ENCODE results near the gene DMBX1. TPM values are rescaled to one million over a fixed set of nuclear protein-coding genes. Genes with fewer than 3 reads are reported as not detected.

DMBX1 gene
- total RNA-seq, 2 experiments from 2014 or later: not detected

DNA sequence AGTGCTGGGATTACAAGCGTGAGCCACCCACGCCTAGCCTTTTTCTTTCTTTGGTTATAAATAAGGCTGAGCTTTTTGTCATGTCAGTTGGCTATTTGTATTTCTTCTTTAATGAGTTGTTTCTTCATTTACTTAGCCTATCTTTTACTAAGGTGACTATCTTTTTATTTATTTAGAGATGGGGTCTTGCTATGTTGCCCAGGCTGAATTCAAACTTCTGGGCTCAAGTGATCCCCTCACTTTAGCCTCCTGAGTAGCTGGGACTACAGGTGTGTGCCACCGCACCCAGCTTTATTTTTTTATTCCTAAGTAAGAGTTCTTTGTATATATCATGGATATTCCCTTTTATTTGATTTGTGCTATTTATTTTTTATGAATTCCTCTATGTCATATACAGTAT, 11.9 kb downstream of the DMBX1 start:
- H3K4me2 ChIP-seq (ENCODE audit: low read length): no peak overlapping the region
- intact Hi-C loops (cut with micrococcal nuclease; ENCODE audit: unreplicated experiment): no loop called here
- no peaks in the 10 kb centered on the region for H3K4me1 ChIP-seq (ENCODE audit: insufficient read depth, low read length, poor library complexity, severe bottlenecking)
- no peak overlapping the region for H2AFZ ChIP-seq (ENCODE audit: low read length)
- no peak overlapping the region for H3K27ac ChIP-seq (ENCODE audit: low read depth, low read length, poor library complexity, severe bottlenecking)
- ChIA-PET POLR2A (interaction anchor here (0.6 to 0.8 kb wide), 3 partner anchors 20 to 83 kb away, joined by 3 read pairs; no protein-coding TSS in a partner anchor), CTCF (ENCODE audit: unreplicated experiment) (no interaction called here)
- H3K9me2 ChIP-seq (ENCODE audit: insufficient read depth, low read length): no peaks in the 10 kb centered on the region
- TF ChIP-seq EZH2phosphoT487 (IDR thresholded peaks at IDR 0.05; ENCODE audit: borderline replicate concordance, low read depth, low read length): no peak
- no peaks in the 10 kb centered on the region for H3K36me3 ChIP-seq (ENCODE audit: insufficient read depth, low read length)
- no peaks in the 10 kb centered on the region for H4K20me1 ChIP-seq (ENCODE audit: insufficient read depth, low read length)
- no TSS peak for BruUV-seq (replicated peaks)
- H3K79me2 ChIP-seq (ENCODE audit: insufficient read depth, low read depth, low read length): no peaks in the 10 kb centered on the region
- H3K9me3 ChIP-seq (ENCODE audit: low read length): no peaks in the 10 kb centered on the region
- no peak overlapping the region for H3K4me3 ChIP-seq (ENCODE audit: low read depth, low read length, poor library complexity, severe bottlenecking)
- no peak for DNase-seq (ENCODE audit: low spot score)

DNA sequence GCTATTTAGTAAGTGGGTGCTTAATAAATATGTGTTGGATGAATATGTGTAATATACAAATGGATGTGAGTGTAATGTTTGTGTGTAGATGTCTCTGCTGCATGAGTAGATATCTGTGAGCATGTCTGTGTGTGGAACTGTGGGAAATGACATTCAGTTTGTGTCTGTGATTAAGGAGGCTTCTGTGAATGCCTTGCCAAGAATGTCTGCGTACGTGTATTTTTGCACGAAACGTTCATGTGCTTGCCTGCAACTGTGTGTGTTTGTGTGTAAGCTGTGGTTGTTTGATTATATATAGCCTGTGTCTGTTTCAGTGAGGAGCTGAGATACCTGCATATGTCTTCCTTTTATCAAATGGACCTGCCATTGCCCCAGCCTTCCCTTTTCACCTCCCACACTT, 13.8 kb downstream of the DMBX1 start:
- BruUV-seq (replicated peaks): no TSS peak
- no peak for TF ChIP-seq EZH2phosphoT487 (IDR thresholded peaks at IDR 0.05; ENCODE audit: borderline replicate concordance, low read depth, low read length)
- TF ChIP-seq, protein P1, sequence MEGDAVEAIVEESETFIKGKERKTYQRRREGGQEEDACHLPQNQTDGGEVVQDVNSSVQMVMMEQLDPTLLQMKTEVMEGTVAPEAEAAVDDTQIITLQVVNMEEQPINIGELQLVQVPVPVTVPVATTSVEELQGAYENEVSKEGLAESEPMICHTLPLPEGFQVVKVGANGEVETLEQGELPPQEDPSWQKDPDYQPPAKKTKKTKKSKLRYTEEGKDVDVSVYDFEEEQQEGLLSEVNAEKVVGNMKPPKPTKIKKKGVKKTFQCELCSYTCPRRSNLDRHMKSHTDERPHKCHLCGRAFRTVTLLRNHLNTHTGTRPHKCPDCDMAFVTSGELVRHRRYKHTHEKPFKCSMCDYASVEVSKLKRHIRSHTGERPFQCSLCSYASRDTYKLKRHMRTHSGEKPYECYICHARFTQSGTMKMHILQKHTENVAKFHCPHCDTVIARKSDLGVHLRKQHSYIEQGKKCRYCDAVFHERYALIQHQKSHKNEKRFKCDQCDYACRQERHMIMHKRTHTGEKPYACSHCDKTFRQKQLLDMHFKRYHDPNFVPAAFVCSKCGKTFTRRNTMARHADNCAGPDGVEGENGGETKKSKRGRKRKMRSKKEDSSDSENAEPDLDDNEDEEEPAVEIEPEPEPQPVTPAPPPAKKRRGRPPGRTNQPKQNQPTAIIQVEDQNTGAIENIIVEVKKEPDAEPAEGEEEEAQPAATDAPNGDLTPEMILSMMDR (conservative IDR thresholded peaks at IDR 0.05; ENCODE audit: low read length): no peak
- CTCF ChIA-PET (ENCODE audit: unreplicated experiment): no interaction called here

DNA sequence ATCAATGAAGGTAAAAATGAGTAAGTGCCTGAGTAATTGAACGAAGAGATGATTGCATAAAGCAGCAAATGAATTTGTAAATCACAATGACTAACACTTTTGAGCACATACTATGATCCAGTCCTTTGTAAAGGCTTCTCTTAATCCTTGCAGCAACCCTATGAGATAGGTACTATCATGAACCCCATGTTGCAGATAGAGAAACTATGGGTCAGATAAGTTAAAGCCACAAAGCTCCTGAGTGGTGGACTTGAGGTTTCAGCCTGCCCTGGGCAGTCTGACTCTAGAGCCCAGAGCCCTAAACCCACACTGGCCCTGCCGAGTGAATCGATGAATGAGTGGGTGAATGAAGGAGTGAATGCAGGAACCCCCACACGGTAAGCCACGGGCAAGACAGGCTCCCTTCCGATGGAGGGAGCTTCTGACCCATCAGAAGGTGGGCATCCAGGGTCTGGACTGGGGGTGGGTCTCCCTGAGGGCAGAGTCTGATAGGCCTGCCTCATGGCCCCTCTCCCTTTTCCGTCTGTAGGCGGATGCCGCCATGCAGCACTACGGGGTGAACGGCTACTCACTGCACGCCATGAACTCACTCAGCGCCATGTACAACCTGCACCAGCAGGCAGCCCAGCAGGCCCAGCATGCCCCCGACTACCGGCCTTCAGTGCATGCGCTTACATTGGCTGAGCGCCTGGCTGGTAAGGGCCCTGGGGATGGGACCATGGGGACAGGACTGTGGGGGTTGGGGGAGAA, 17.0 kb downstream of the DMBX1 start:
- TF ChIP-seq EZH2phosphoT487 (IDR thresholded peaks at IDR 0.05; ENCODE audit: borderline replicate concordance, low read depth, low read length): no peak
- TF ChIP-seq, protein P1 (conservative IDR thresholded peaks at IDR 0.05; ENCODE audit: low read length): no peak
- H3K79me2 ChIP-seq (ENCODE audit: insufficient read depth, low read depth, low read length): no peaks in the 10 kb centered on the region
- CTCF ChIA-PET (ENCODE audit: unreplicated experiment): no interaction called here
- no peak overlapping the region for H2AFZ ChIP-seq (ENCODE audit: low read length)
- H3K9me2 ChIP-seq (ENCODE audit: insufficient read depth, low read length): no peaks in the 10 kb centered on the region
- no peak for DNase-seq (ENCODE audit: low spot score)
- H3K27ac ChIP-seq (ENCODE audit: low read depth, low read length, poor library complexity, severe bottlenecking): no peak overlapping the region
- BruUV-seq (replicated peaks): no TSS peak
- no peaks in the 10 kb centered on the region for H3K4me1 ChIP-seq (ENCODE audit: insufficient read depth, low read length, poor library complexity, severe bottlenecking)
- no peak overlapping the region for H3K4me2 ChIP-seq (ENCODE audit: low read length)
- intact Hi-C loops (cut with micrococcal nuclease; ENCODE audit: unreplicated experiment): no loop called here
- no peaks in the 10 kb centered on the region for H3K36me3 ChIP-seq (ENCODE audit: insufficient read depth, low read length)
- POLR2A ChIA-PET: no interaction called here
- no peaks in the 10 kb centered on the region for H4K20me1 ChIP-seq (ENCODE audit: insufficient read depth, low read length)
- H3K4me3 ChIP-seq (ENCODE audit: low read depth, low read length, poor library complexity, severe bottlenecking): no peak overlapping the region
- no peaks in the 10 kb centered on the region for H3K9me3 ChIP-seq (ENCODE audit: low read length)

More for the DNA sequence above, 13.8 kb downstream of the DMBX1 start:
- no peak overlapping the region for H2AFZ ChIP-seq (ENCODE audit: low read length)
- no peaks in the 10 kb centered on the region for H3K36me3 ChIP-seq (ENCODE audit: insufficient read depth, low read length)
- H3K4me2 ChIP-seq (ENCODE audit: low read length): no peak overlapping the region
- H3K9me2 ChIP-seq (ENCODE audit: insufficient read depth, low read length): no peaks in the 10 kb centered on the region
- intact Hi-C loops (cut with micrococcal nuclease; ENCODE audit: unreplicated experiment): no loop called here
- POLR2A ChIA-PET: no interaction called here
- H4K20me1 ChIP-seq (ENCODE audit: insufficient read depth, low read length): no peaks in the 10 kb centered on the region
- H3K27ac ChIP-seq (ENCODE audit: low read depth, low read length, poor library complexity, severe bottlenecking): no peak overlapping the region
- H3K9me3 ChIP-seq (ENCODE audit: low read length): no peaks in the 10 kb centered on the region
- no peaks in the 10 kb centered on the region for H3K4me1 ChIP-seq (ENCODE audit: insufficient read depth, low read length, poor library complexity, severe bottlenecking)
- DNase-seq (ENCODE audit: low spot score): no peak
- no peak overlapping the region for H3K4me3 ChIP-seq (ENCODE audit: low read depth, low read length, poor library complexity, severe bottlenecking)
- H3K79me2 ChIP-seq (ENCODE audit: insufficient read depth, low read depth, low read length): no peaks in the 10 kb centered on the region

Measured in OCI-LY7 (cell line).